ENCODE data around the gene GP1BA.
A peak's percentile ranks its signal among the peaks of the same experiment; 100 is the strongest.

GP1BA gene

DNA sequence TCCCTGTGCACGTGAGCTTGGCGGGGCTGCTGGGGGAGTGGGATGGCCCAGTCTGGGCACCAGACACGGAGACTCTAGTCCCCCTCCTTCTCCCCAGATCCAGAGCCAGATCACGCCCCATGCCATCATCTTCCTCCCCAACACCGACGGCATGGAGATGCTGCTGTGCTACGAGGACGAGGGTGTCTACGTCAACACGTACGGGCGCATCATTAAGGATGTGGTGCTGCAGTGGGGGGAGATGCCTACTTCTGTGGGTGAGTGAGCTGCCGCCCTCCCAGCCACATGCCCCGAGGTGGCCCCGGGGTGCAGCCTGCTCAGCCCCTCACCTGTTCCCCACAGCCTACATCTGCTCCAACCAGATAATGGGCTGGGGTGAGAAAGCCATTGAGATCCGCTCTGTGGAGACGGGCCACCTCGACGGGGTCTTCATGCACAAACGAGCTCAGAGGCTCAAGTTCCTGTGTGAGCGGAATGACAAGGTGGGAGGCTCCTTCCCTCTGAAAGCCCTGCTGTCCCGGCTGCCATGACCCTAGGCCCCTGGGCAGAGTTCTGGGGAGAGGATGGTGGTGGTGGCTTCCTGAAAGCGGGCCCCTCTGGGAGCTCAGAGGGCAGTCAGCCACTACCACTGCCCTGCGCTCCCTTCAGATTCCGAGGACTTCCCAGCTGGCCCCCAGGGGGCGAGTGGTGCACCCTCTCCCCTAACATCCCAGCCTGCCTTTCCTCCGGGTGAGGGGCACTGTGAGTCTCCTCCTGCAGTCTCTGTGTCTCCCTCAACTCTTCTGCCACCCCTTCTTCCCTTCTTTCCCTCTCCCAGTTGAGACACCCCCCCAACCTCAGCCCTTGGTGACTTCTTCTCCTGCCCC is 35.5 kb upstream of the GP1BA start:
- in situ Hi-C loops (cut with HindIII; ENCODE audit: low pct_ligation_motif_present, low sequenced_read_pairs) = no loop called here
- peaks cover 42% of the 10 kb centered on the region for H3K36me3 ChIP-seq (replicated peaks)
- no peak overlapping the region for H3K4me3 ChIP-seq (ENCODE audit: low read depth, low read length)
- peak; percentile 3 for TF ChIP-seq CTCF (IDR thresholded peaks at IDR 0.05; ENCODE audit: low read depth, low read length, missing control alignments)
- H3K27me3 ChIP-seq (replicated peaks) = no peaks in the 10 kb centered on the region
- no peak for DNase-seq
- H3K27ac ChIP-seq = no peak overlapping the region

- Histone ChIP-seq H3K27ac (no peak overlapping the region), H3K27me3 (replicated peaks) (no peaks in the 10 kb centered on the region), H3K4me3 (ENCODE audit: low read depth, low read length) (no peak overlapping the region), H3K36me3 (replicated peaks) (peaks cover 37% of the 10 kb centered on the region)
- TF ChIP-seq CTCF (IDR thresholded peaks at IDR 0.05; ENCODE audit: low read depth, low read length, missing control alignments) = peak; percentile 0
- in situ Hi-C loops (cut with HindIII; ENCODE audit: low pct_ligation_motif_present, low sequenced_read_pairs) = no loop called here
- no peak for DNase-seq
Observed at GRCh38 chr17:4897198-4897687, 34.8 kb upstream of the GP1BA start.

GRCh38 chr17:4897785-4898184 is 34.3 kb upstream of the GP1BA start:
- no peak for TF ChIP-seq CTCF (IDR thresholded peaks at IDR 0.05; ENCODE audit: low read depth, low read length, missing control alignments)
- DNase-seq = no peak
- Histone ChIP-seq H3K27me3 (replicated peaks) (no peaks in the 10 kb centered on the region), H3K27ac (no peak overlapping the region), H3K36me3 (replicated peaks) (peaks cover 33% of the 10 kb centered on the region), H3K4me3 (ENCODE audit: low read depth, low read length) (no peak overlapping the region)
- in situ Hi-C loops (cut with HindIII; ENCODE audit: low pct_ligation_motif_present, low sequenced_read_pairs) = no loop called here

DNA sequence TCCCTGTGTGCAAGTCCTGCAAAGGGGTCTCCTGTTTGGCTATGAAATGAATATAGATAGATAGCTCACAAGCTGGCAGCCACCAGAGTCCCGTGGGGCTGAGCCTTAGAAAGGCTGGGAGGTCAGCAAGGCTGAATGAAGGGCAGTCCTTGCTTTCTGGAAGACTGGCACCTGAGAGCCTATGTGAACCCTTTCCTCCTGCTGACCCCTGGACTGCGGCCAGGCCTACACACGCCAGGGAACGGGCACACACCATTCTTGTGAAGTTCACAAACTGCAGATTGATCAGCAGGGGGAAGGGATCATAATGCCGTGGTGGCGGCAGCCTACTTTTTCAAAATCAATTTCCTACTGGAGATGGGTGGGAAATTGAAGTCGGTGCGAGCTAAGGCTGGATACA is 33.7 kb upstream of the GP1BA start:
- Histone ChIP-seq H3K27me3 (replicated peaks) (no peaks in the 10 kb centered on the region), H3K4me3 (ENCODE audit: low read depth, low read length) (no peak overlapping the region), H3K36me3 (replicated peaks) (peaks cover 29% of the 10 kb centered on the region), H3K27ac (no peak overlapping the region)
- no peak for TF ChIP-seq CTCF (IDR thresholded peaks at IDR 0.05; ENCODE audit: low read depth, low read length, missing control alignments)
- in situ Hi-C loops (cut with HindIII; ENCODE audit: low pct_ligation_motif_present, low sequenced_read_pairs) = no loop called here
- DNase-seq = no peak

DNA sequence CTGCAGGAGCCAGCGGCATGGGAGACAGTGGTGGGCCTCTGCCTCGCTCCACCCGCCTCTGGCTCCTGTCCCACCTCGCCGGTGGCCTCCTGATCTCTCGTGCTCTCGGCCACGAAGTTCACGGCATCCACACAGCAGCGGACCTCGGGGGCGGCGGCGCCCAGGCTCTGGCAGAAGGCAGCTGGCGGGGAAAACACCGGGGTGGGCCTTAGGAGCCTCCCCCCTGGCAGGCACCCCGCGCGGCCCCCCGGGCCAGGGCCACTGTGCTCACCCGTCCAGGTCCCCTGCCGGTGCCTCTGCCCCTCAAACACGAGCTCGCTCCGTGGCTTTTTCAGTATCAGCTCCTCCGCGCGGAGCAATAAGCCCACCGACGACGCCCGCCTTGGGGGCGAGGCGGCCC is 33.1 kb upstream of the GP1BA start:
- in situ Hi-C loops (cut with HindIII; ENCODE audit: low pct_ligation_motif_present, low sequenced_read_pairs) = no loop called here
- Histone ChIP-seq H3K36me3 (replicated peaks) (peaks cover 24% of the 10 kb centered on the region), H3K27me3 (replicated peaks) (no peaks in the 10 kb centered on the region), H3K4me3 (ENCODE audit: low read depth, low read length) (peak overlapping the region; percentile 57), H3K27ac (no peak overlapping the region)
- no peak for TF ChIP-seq CTCF (IDR thresholded peaks at IDR 0.05; ENCODE audit: low read depth, low read length, missing control alignments)
- DNase-seq = no peak
